HepG2 (cell line): ENCODE measurements around the gene SIRT7. TPM values are rescaled to one million over a fixed set of nuclear protein-coding genes. Genes with fewer than 3 reads are reported as not detected.
A peak's percentile ranks its signal among the peaks of the same experiment; 100 is the strongest.

Experiments used
- CCAR2 ChIP-seq: fragments of 200-400 bp; formaldehyde crosslinking; optimal IDR thresholded peaks from 2 replicates; pipeline ENCODE3; 2018; ENCODE audit warnings: low read depth, mild to moderate bottlenecking, low read length, moderate library complexity
- ELF4 ChIP-seq: sonication (generic); formaldehyde crosslinking; IDR thresholded peaks from 2 replicates; pipeline ENCODE4 v1.5.0; 2020; ENCODE audit warnings: missing genetic modification reagents, mild to moderate bottlenecking, moderate library complexity, borderline replicate concordance
- HNF4G ChIP-seq, 2 experiments: sonication (generic) in 1 of 2; formaldehyde crosslinking in 1 of 2; IDR thresholded peaks; 2 replicates each; pipeline versions ENCODE4 v1.4.0 to v1.6.1; 2011 to 2020; ENCODE audit warnings: borderline replicate concordance in 2 of 2, low read depth in 2 of 2, mild to moderate bottlenecking in 2 of 2, low read length in 1 of 2, missing genetic modification reagents in 1 of 2, moderate library complexity in 1 of 2
- JUND ChIP-seq: sonication (generic); formaldehyde crosslinking; IDR thresholded peaks from 2 replicates; pipeline ENCODE4 v1.8.0; 2022; ENCODE audit warnings: mild to moderate bottlenecking, missing genetic modification reagents
- NFE2L1 ChIP-seq: sonication (generic); formaldehyde crosslinking; IDR thresholded peaks from 2 replicates; pipeline ENCODE4 v1.4.0; 2020; ENCODE audit warnings: missing genetic modification reagents, mild to moderate bottlenecking, borderline replicate concordance
- NR2F2 ChIP-seq: IDR thresholded peaks from 2 replicates; pipeline ENCODE4 v1.6.1; 2012; ENCODE audit warnings: low read depth, inconsistent platforms, borderline replicate concordance
- PHF21A ChIP-seq: sonication (generic); formaldehyde crosslinking; IDR thresholded peaks from 2 replicates; pipeline ENCODE4 v1.5.0; 2020; ENCODE audit warnings: mild to moderate bottlenecking, missing genetic modification reagents
- TBP ChIP-seq: sonication (generic); formaldehyde crosslinking; IDR thresholded peaks from 2 replicates; pipeline ENCODE4 v1.5.0; 2020; ENCODE audit warnings: missing genetic modification reagents
- THYN1 ChIP-seq: sonication (generic); formaldehyde crosslinking; IDR thresholded peaks from 2 replicates; pipeline ENCODE4 v1.8.1; 2023; ENCODE audit warnings: low read depth, mild to moderate bottlenecking, moderate library complexity, missing genetic modification reagents, borderline replicate concordance
- ZNF510 ChIP-seq: sonication (generic); formaldehyde crosslinking; IDR thresholded peaks from 2 replicates; pipeline ENCODE4 v1.4.0; 2020; ENCODE audit warnings: low read depth, mild to moderate bottlenecking, missing genetic modification reagents
- ZNF878 ChIP-seq: sonication (generic); formaldehyde crosslinking; IDR thresholded peaks from 2 replicates; pipeline ENCODE4 v1.8.1; 2023; ENCODE audit warnings: mild to moderate bottlenecking, missing genetic modification reagents, moderate library complexity
- polyA plus RNA-seq, 8 experiments: library from polyadenylated mRNA; depleted of rRNA in 3 of 8; stranded (reverse) in 7 of 8; unstranded in 1 of 8; fragments of >200 nt; fragmentation: Illumina TruSeq in 4 of 8; extraction: Trizol in 4 of 8; gene quantifications; 2 replicates each; pipeline versions ENCODE4 v1.2.1 to v1.2.3, GENCODE V29; 2011 to 2016; ENCODE audit warnings: low read depth in 4 of 8, missing spikeins in 1 of 8, mixed read lengths in 1 of 8; ENCODE audit not compliant: insufficient read depth in 1 of 8
- total RNA-seq, 5 experiments: library from RNA; depleted of rRNA; stranded (reverse); fragments of >200 nt; fragmentation: Illumina TruSeq; extraction: Trizol; gene quantifications; 2 replicates each; pipeline ENCODE4 v1.2.3, GENCODE V29; 2016; ENCODE audit warnings: low read depth in 1 of 5
- TF ChIP-seq, protein P1 (sequence below): sonication (generic); formaldehyde crosslinking; IDR thresholded peaks from 2 replicates; pipeline ENCODE4 v1.4.0; 2020; ENCODE audit warnings: missing genetic modification reagents
- TF ChIP-seq, protein P2 (sequence below): sonication (generic); formaldehyde crosslinking; IDR thresholded peaks from 2 replicates; pipeline ENCODE4 v1.4.0; 2020; ENCODE audit warnings: missing genetic modification reagents
- TF ChIP-seq, protein P3 (sequence below): IDR thresholded peaks from 2 replicates; pipeline ENCODE4 v1.6.1; 2016; ENCODE audit warnings: control low read depth
- TF ChIP-seq, protein P4 (sequence below): IDR thresholded peaks from 2 replicates; pipeline ENCODE4 v1.6.1; 2016; ENCODE audit warnings: mild to moderate bottlenecking, missing biosample characterization, missing genetic modification reagents
- TF ChIP-seq, protein P5 (sequence below): sonication (generic); formaldehyde crosslinking; IDR thresholded peaks from 2 replicates; pipeline ENCODE4 v1.5.0; 2020; ENCODE audit warnings: mild to moderate bottlenecking, missing genetic modification reagents, moderate library complexity
- TF ChIP-seq, protein P6 (sequence below): sonication (generic); formaldehyde crosslinking; IDR thresholded peaks from 2 replicates; pipeline ENCODE4 v1.5.0; 2020; ENCODE audit warnings: missing genetic modification reagents

SIRT7 gene
- total and polyA plus RNA-seq, 2 of the 13 experiments (the other 11 are each of a cell fraction or from before 2014, with no cell fraction given) = 8.3 to 24.8 TPM

DNA sequence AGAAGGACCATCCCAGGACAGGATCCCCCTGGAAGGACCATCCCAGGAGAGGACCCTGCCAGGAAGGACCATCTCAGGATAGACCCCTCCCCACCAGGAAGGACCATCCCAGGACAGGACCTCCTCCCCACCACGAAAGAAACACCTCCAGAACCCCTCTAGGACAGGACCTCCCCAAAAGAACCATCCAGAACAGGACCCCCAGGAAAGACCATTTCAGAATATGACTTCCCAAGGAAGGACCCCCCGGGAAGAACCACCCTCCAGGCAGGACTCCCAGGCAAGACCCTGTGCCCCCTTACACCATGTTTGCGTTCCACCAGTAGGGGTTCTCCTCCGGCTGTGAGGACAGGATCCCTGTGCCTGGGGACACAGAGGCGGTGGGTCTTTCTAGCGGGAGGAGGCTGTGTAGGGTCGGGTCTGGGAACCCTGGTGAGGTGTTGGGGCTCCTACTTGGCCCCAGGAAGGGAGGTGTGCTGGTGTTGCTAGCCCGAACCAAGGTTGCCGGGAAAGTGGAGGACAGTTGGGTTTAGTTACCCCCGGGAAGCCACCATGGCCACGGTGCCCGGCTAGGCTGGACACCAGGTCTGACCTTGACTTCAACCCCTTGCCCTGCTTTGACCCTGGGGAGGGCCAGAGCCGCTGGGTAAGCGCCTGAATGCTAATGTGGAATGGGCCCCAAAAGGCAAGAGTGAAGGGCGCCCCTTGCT is 40.8 kb upstream of the SIRT7 start (continued):
- TF ChIP-seq, protein P1, sequence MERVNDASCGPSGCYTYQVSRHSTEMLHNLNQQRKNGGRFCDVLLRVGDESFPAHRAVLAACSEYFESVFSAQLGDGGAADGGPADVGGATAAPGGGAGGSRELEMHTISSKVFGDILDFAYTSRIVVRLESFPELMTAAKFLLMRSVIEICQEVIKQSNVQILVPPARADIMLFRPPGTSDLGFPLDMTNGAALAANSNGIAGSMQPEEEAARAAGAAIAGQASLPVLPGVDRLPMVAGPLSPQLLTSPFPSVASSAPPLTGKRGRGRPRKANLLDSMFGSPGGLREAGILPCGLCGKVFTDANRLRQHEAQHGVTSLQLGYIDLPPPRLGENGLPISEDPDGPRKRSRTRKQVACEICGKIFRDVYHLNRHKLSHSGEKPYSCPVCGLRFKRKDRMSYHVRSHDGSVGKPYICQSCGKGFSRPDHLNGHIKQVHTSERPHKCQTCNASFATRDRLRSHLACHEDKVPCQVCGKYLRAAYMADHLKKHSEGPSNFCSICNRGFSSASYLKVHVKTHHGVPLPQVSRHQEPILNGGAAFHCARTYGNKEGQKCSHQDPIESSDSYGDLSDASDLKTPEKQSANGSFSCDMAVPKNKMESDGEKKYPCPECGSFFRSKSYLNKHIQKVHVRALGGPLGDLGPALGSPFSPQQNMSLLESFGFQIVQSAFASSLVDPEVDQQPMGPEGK = peak; percentile 49
- TF ChIP-seq ELF4 (CRISPR knock-in tag) = no peak
- no peak for TF ChIP-seq NR2F2
- TF ChIP-seq JUND (CRISPR knock-in tag) = no peak
- TF ChIP-seq, protein P2, sequence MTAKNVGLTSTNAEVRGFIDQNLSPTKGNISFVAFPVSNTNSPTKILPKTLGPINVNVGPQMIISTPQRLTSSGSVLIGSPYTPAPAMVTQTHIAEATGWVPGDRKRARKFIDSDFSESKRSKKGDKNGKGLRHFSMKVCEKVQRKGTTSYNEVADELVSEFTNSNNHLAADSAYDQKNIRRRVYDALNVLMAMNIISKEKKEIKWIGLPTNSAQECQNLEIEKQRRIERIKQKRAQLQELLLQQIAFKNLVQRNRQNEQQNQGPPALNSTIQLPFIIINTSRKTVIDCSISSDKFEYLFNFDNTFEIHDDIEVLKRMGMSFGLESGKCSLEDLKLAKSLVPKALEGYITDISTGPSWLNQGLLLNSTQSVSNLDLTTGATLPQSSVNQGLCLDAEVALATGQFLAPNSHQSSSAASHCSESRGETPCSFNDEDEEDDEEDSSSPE (CRISPR knock-in tag) = no peak
- TF ChIP-seq, protein P3, sequence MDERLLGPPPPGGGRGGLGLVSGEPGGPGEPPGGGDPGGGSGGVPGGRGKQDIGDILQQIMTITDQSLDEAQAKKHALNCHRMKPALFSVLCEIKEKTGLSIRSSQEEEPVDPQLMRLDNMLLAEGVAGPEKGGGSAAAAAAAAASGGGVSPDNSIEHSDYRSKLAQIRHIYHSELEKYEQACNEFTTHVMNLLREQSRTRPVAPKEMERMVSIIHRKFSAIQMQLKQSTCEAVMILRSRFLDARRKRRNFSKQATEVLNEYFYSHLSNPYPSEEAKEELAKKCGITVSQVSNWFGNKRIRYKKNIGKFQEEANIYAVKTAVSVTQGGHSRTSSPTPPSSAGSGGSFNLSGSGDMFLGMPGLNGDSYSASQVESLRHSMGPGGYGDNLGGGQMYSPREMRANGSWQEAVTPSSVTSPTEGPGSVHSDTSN (CRISPR knock-in tag) = no peak
- TF ChIP-seq, protein P4, sequence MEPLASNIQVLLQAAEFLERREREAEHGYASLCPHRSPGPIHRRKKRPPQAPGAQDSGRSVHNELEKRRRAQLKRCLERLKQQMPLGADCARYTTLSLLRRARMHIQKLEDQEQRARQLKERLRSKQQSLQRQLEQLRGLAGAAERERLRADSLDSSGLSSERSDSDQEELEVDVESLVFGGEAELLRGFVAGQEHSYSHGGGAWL (CRISPR knock-in tag) = peak; percentile 39; the same call in 1 of the 2 replicates
- TF ChIP-seq PHF21A = no peak
- TF ChIP-seq ZNF878 (CRISPR knock-in tag) = no peak
- TF ChIP-seq THYN1 (CRISPR knock-in tag) = no peak
- TF ChIP-seq ZNF510 (CRISPR knock-in tag) = no peak
- peak; percentile 18; the same call in 1 of the 2 replicates for TF ChIP-seq NFE2L1
- no peak for TF ChIP-seq TBP (CRISPR knock-in tag)
- TF ChIP-seq HNF4G (IDR thresholded peaks at IDR 0.05; ENCODE audit: borderline replicate concordance, low read depth, low read length) = no peak
- TF ChIP-seq HNF4G (CRISPR knock-in tag; IDR thresholded peaks at IDR 0.05; ENCODE audit: borderline replicate concordance, low read depth) = no peak
- TF ChIP-seq, protein P5, sequence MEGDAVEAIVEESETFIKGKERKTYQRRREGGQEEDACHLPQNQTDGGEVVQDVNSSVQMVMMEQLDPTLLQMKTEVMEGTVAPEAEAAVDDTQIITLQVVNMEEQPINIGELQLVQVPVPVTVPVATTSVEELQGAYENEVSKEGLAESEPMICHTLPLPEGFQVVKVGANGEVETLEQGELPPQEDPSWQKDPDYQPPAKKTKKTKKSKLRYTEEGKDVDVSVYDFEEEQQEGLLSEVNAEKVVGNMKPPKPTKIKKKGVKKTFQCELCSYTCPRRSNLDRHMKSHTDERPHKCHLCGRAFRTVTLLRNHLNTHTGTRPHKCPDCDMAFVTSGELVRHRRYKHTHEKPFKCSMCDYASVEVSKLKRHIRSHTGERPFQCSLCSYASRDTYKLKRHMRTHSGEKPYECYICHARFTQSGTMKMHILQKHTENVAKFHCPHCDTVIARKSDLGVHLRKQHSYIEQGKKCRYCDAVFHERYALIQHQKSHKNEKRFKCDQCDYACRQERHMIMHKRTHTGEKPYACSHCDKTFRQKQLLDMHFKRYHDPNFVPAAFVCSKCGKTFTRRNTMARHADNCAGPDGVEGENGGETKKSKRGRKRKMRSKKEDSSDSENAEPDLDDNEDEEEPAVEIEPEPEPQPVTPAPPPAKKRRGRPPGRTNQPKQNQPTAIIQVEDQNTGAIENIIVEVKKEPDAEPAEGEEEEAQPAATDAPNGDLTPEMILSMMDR (CRISPR knock-in tag) = peak; percentile 29; the same call in 1 of the 2 replicates
- TF ChIP-seq CCAR2 = no peak
- TF ChIP-seq, protein P6, sequence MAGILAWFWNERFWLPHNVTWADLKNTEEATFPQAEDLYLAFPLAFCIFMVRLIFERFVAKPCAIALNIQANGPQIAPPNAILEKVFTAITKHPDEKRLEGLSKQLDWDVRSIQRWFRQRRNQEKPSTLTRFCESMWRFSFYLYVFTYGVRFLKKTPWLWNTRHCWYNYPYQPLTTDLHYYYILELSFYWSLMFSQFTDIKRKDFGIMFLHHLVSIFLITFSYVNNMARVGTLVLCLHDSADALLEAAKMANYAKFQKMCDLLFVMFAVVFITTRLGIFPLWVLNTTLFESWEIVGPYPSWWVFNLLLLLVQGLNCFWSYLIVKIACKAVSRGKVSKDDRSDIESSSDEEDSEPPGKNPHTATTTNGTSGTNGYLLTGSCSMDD = no peak
